Nephron (organoid): Measurements from ENCODE around the gene CEACAM8.

Experiments used
- H3K27ac Mint-ChIP-seq, 3 experiments: 2 replicates each; pipeline ENCODE4 v1.8.0; 2020; ENCODE audit warnings: mixed read lengths in 3 of 3, mild to moderate bottlenecking in 2 of 3, moderate library complexity in 1 of 3
- H3K27me3 Mint-ChIP-seq: 2 replicates; pipeline ENCODE4 v1.8.0; 2021; ENCODE audit warnings: low read depth, mild to moderate bottlenecking, moderate library complexity, mixed read lengths
- H3K36me3 Mint-ChIP-seq: 2 replicates; pipeline ENCODE4 v1.8.0; 2020; ENCODE audit warnings: low read depth, mixed read lengths
- H3K4me1 Mint-ChIP-seq: 2 replicates; pipeline ENCODE4 v1.8.0; 2020; ENCODE audit warnings: mixed read lengths
- H3K4me3 Mint-ChIP-seq, 3 experiments: 2 replicates each; pipeline ENCODE4 v1.8.0; 2020; ENCODE audit warnings: mild to moderate bottlenecking in 3 of 3, mixed read lengths in 3 of 3, moderate library complexity in 2 of 3
- H3K9me3 Mint-ChIP-seq: 2 replicates; pipeline ENCODE4 v1.8.0; 2020; ENCODE audit warnings: mixed read lengths
- TF ChIP-seq, protein P1 (sequence below), 3 experiments: fragments of 200-600 bp; sonication (generic); IDR thresholded peaks; one replicate each; pipeline ENCODE4 v1.5.0; 2021; ENCODE audit warnings: antibody characterized with exemption in 3 of 3; ENCODE audit not compliant: unreplicated experiment in 3 of 3

CEACAM8 gene

DNA sequence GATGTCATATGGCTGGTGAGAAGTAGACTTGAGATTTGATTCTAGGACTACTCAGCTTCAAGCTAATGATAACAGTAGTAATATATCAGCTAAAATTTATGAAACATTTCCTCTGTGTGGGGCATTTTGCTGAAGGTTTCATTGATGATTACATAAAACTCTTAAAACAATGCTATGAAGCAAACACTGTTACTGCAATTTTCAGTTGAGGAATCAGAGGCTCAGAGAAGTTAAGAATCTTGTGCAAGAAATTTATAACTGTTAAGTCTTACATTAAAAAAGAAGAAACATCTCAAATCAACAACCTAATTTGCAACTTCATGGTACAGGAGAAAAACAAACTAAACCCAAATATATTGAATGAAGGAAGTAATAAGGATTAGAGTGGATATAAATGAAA is 10.3 kb downstream of the CEACAM8 start:
- Mint-ChIP-seq H3K4me3 (no peak overlapping the region), H3K27me3 (peaks cover 8% of the 10 kb centered on the region), H3K27ac (no peak overlapping the region), H3K9me3 (no peaks in the 10 kb centered on the region), H3K36me3 (no peaks in the 10 kb centered on the region), H3K4me1 (no peaks in the 10 kb centered on the region)
- TF ChIP-seq, protein P1, sequence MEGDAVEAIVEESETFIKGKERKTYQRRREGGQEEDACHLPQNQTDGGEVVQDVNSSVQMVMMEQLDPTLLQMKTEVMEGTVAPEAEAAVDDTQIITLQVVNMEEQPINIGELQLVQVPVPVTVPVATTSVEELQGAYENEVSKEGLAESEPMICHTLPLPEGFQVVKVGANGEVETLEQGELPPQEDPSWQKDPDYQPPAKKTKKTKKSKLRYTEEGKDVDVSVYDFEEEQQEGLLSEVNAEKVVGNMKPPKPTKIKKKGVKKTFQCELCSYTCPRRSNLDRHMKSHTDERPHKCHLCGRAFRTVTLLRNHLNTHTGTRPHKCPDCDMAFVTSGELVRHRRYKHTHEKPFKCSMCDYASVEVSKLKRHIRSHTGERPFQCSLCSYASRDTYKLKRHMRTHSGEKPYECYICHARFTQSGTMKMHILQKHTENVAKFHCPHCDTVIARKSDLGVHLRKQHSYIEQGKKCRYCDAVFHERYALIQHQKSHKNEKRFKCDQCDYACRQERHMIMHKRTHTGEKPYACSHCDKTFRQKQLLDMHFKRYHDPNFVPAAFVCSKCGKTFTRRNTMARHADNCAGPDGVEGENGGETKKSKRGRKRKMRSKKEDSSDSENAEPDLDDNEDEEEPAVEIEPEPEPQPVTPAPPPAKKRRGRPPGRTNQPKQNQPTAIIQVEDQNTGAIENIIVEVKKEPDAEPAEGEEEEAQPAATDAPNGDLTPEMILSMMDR (IDR thresholded peaks at IDR 0.05; ENCODE audit: unreplicated experiment in 3 of 3): no peak

- H3K4me3 Mint-ChIP-seq: no peak overlapping the region
- H3K9me3 Mint-ChIP-seq: no peaks in the 10 kb centered on the region
- no peaks in the 10 kb centered on the region for H3K4me1 Mint-ChIP-seq
- TF ChIP-seq, protein P1 (IDR thresholded peaks at IDR 0.05; ENCODE audit: unreplicated experiment in 3 of 3): no peak
- no peak overlapping the region for H3K27ac Mint-ChIP-seq
- H3K27me3 Mint-ChIP-seq: peaks cover 14% of the 10 kb centered on the region
- no peaks in the 10 kb centered on the region for H3K36me3 Mint-ChIP-seq
These were observed 17.7 kb downstream of the CEACAM8 start for GRCh38 chr19:42577016-42577415.

- no peaks in the 10 kb centered on the region for H3K4me1 Mint-ChIP-seq
- H3K4me3 Mint-ChIP-seq: no peak overlapping the region
- no peak overlapping the region for H3K27ac Mint-ChIP-seq
- H3K36me3 Mint-ChIP-seq: no peaks in the 10 kb centered on the region
- H3K9me3 Mint-ChIP-seq: no peaks in the 10 kb centered on the region
- TF ChIP-seq, protein P1 (IDR thresholded peaks at IDR 0.05; ENCODE audit: unreplicated experiment in 3 of 3): no peak
- H3K27me3 Mint-ChIP-seq: peaks cover 14% of the 10 kb centered on the region
These were observed 18.5 kb downstream of the CEACAM8 start for GRCh38 chr19:42576241-42576640.

DNA sequence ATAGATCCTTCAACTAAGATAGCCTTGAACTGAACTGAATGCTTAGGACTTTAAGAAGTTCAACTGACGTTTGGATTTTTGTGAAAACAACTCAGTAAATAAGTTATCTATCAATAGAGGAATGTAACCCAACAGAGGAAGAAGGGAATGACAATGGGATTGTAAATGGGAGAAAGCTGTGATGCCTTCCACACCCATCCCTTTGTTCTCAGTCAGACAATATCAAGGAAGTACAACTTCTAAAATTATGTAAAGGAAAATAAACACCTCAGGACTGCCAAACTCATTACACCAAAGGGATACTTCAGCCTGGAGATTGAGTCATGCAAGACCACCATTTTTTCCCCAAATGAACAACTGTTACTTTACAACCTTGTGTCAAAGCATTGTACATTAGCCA is 21.1 kb downstream of the CEACAM8 start:
- no peak overlapping the region for H3K4me3 Mint-ChIP-seq
- H3K27ac Mint-ChIP-seq: no peak overlapping the region
- no peaks in the 10 kb centered on the region for H3K9me3 Mint-ChIP-seq
- H3K27me3 Mint-ChIP-seq: peaks cover 27% of the 10 kb centered on the region
- H3K36me3 Mint-ChIP-seq: no peaks in the 10 kb centered on the region
- H3K4me1 Mint-ChIP-seq: no peaks in the 10 kb centered on the region
- TF ChIP-seq, protein P1 (IDR thresholded peaks at IDR 0.05; ENCODE audit: unreplicated experiment in 3 of 3): no peak

GRCh38 chr19:42571116-42571515 is 23.6 kb downstream of the CEACAM8 start:
- Mint-ChIP-seq H3K27ac (no peak overlapping the region), H3K9me3 (no peaks in the 10 kb centered on the region), H3K4me3 (no peak overlapping the region), H3K4me1 (no peaks in the 10 kb centered on the region), H3K36me3 (no peaks in the 10 kb centered on the region), H3K27me3 (peaks cover 19% of the 10 kb centered on the region)
- TF ChIP-seq, protein P1 (IDR thresholded peaks at IDR 0.05; ENCODE audit: unreplicated experiment in 3 of 3): no peak

- H3K4me3 Mint-ChIP-seq: no peak overlapping the region
- peaks cover 9% of the 10 kb centered on the region for H3K4me1 Mint-ChIP-seq
- TF ChIP-seq, protein P1 (IDR thresholded peaks at IDR 0.05; ENCODE audit: unreplicated experiment in 3 of 3): no peak
- H3K27ac Mint-ChIP-seq: no peak overlapping the region
- H3K27me3 Mint-ChIP-seq: peaks cover 22% of the 10 kb centered on the region
- no peaks in the 10 kb centered on the region for H3K9me3 Mint-ChIP-seq
- H3K36me3 Mint-ChIP-seq: no peaks in the 10 kb centered on the region
These were observed 25.5 kb downstream of the CEACAM8 start for GRCh38 chr19:42569193-42569592.
